H1 (cell line): Measurements from ENCODE around the gene CNNM2. TPM values are rescaled to one million over a fixed set of nuclear protein-coding genes. Genes with fewer than 3 reads are reported as not detected.

ENCODE experiments used
- CTCF ChIA-PET: fragments of 300-600 bp; sonication (Branson Sonifier 250); formaldehyde crosslinking; loops from one replicate; lab custom pipeline; 2021; ENCODE audit not compliant: partially characterized antibody; lab: Charles Lee
- POLR2A ChIA-PET: fragments of 300-600 bp; sonication (Branson Sonifier 250); formaldehyde crosslinking; loops from one replicate; lab custom pipeline; 2021; ENCODE audit warnings: inconsistent platforms; ENCODE audit not compliant: partially characterized antibody; lab: Charles Lee
- DNase-seq, 2 experiments: peaks; one replicate each; pipeline versions ENCODE4 v3.0.0 to v3.0.0-alpha.2; 2010 to 2022; ENCODE audit warnings: low spot score in 2 of 2, low read depth in 1 of 2, mixed read lengths in 1 of 2
- FAIRE-seq: peaks from 2 replicates; lab custom pipeline; 2011; peaks lifted over from hg19 to GRCh38; lab: Jason Lieb, UNC
- H2AFZ ChIP-seq: 2 replicates; pipeline ENCODE4 v1.8.1; 2012; ENCODE audit warnings: low read length, inconsistent platforms
- H2AK5ac ChIP-seq: 2 replicates; pipeline ENCODE4 v1.6.1; 2013; ENCODE audit warnings: low read depth, low read length
- H2BK120ac ChIP-seq: replicated peaks from 2 replicates; pipeline ENCODE3; 2013; ENCODE audit warnings: low read depth, low read length, inconsistent platforms
- H2BK12ac ChIP-seq: 2 replicates; pipeline ENCODE4 v1.6.1; 2013; ENCODE audit warnings: low read depth, low read length
- H2BK15ac ChIP-seq: 2 replicates; pipeline ENCODE4 v1.6.1; 2013; ENCODE audit warnings: low read length
- H2BK20ac ChIP-seq: 2 replicates; pipeline ENCODE4 v1.6.1; 2013; ENCODE audit warnings: low read length
- H2BK5ac ChIP-seq: 2 replicates; pipeline ENCODE4 v1.6.1; 2013; ENCODE audit warnings: low read depth, low read length
- H3K14ac ChIP-seq: 2 replicates; pipeline ENCODE4 v1.6.1; 2013; ENCODE audit warnings: inconsistent platforms; ENCODE audit not compliant: insufficient read length
- H3K18ac ChIP-seq: 2 replicates; pipeline ENCODE4 v1.6.1; 2013; ENCODE audit warnings: low read length; ENCODE audit errors: extremely low read depth
- H3K23ac ChIP-seq: 2 replicates; pipeline ENCODE4 v1.6.1; 2013; ENCODE audit warnings: inconsistent platforms; ENCODE audit not compliant: insufficient read length
- H3K23me2 ChIP-seq: 2 replicates; pipeline ENCODE4 v1.6.1; 2013; ENCODE audit warnings: low read depth, low read length
- H3K27ac ChIP-seq: 2 replicates; pipeline ENCODE4 v1.6.1; 2011; ENCODE audit warnings: low read depth, low read length, inconsistent platforms
- H3K27me3 ChIP-seq, 4 experiments: replicated peaks in 1 of 4; 1 replicate in 1 of 4; 2 replicates in 3 of 4; pipeline versions ENCODE4 v1.6.1 to v1.8.1; 2011 to 2013; ENCODE audit warnings: low read length in 3 of 4, mild to moderate bottlenecking in 3 of 4, inconsistent platforms in 2 of 4, mixed read lengths in 2 of 4, moderate library complexity in 1 of 4; ENCODE audit not compliant: control insufficient read depth in 3 of 4, insufficient read depth in 3 of 4; ENCODE audit errors: extremely low read depth in 1 of 4
- H3K36me3 ChIP-seq, 4 experiments: 2 replicates each; pipeline versions ENCODE4 v1.6.1 to v1.8.1; 2011 to 2013; ENCODE audit warnings: mild to moderate bottlenecking in 4 of 4, low read length in 3 of 4, moderate library complexity in 2 of 4, control low read depth in 1 of 4, inconsistent platforms in 1 of 4; ENCODE audit not compliant: insufficient read depth in 4 of 4, control insufficient read depth in 2 of 4
- H3K4ac ChIP-seq: replicated peaks from 2 replicates; pipeline ENCODE3; 2013; ENCODE audit warnings: low read length, low read depth, mixed read lengths, inconsistent platforms; ENCODE audit not compliant: insufficient read length
- H3K4me1 ChIP-seq, 4 experiments: replicated peaks in 1 of 4; 1 replicate in 1 of 4; 2 replicates in 3 of 4; pipeline versions ENCODE4 v1.6.1 to v1.8.1; 2011 to 2013; ENCODE audit warnings: low read length in 3 of 4, inconsistent platforms in 2 of 4, mixed read lengths in 1 of 4; ENCODE audit not compliant: insufficient read depth in 4 of 4, control insufficient read depth in 3 of 4
- H3K4me2 ChIP-seq, 2 experiments: 2 replicates each; pipeline versions ENCODE4 v1.6.1 to v1.8.1; 2011 to 2013; ENCODE audit warnings: low read depth in 2 of 2, low read length in 2 of 2, control low read depth in 1 of 2, inconsistent platforms in 1 of 2, mild to moderate bottlenecking in 1 of 2; ENCODE audit not compliant: insufficient read depth in 1 of 2
- H3K4me3 ChIP-seq, 4 experiments: fragments of 200-600, 300-600 bp in 1 of 4; sonication (generic), shearing (Covaris generic), sonication (Bioruptor Twin) in 1 of 4; 2 replicates each; pipeline versions ENCODE4 v1.5.1 to v1.8.1; 2011 to 2016; ENCODE audit warnings: low read length in 4 of 4, low read depth in 3 of 4, control low read depth in 2 of 4, inconsistent platforms in 2 of 4, mild to moderate bottlenecking in 2 of 4, mixed read lengths in 1 of 4, moderate library complexity in 1 of 4; ENCODE audit not compliant: insufficient read depth in 2 of 4; ENCODE audit errors: extremely low read depth in 1 of 4
- H3K56ac ChIP-seq: replicated peaks from 2 replicates; pipeline ENCODE3; 2013; ENCODE audit warnings: low read depth, mild to moderate bottlenecking, mixed read lengths, low read length, inconsistent platforms; ENCODE audit not compliant: insufficient read length
- H3K79me1 ChIP-seq: 2 replicates; pipeline ENCODE4 v1.6.1; 2013; ENCODE audit warnings: low read depth, low read length, control low read depth
- H3K79me2 ChIP-seq, 2 experiments: 2 replicates each; pipeline versions ENCODE4 v1.6.1 to v1.8.1; 2012 to 2013; ENCODE audit warnings: low read length in 2 of 2, mild to moderate bottlenecking in 2 of 2, inconsistent platforms in 1 of 2; ENCODE audit not compliant: insufficient read depth in 2 of 2, control insufficient read depth in 1 of 2
- H3K9ac ChIP-seq, 4 experiments: replicated peaks in 1 of 4; 1 replicate in 1 of 4; 2 replicates in 3 of 4; pipeline versions ENCODE4 v1.6.1 to v1.8.1; 2011 to 2013; ENCODE audit warnings: low read depth in 3 of 4, low read length in 3 of 4, control low read depth in 2 of 4, mild to moderate bottlenecking in 2 of 4, moderate library complexity in 2 of 4, inconsistent platforms in 1 of 4; ENCODE audit errors: extremely low read depth in 1 of 4
- H3K9me3 ChIP-seq, 2 experiments: 2 replicates each; pipeline versions ENCODE4 v1.6.1 to v1.8.1; 2012 to 2013; ENCODE audit warnings: mild to moderate bottlenecking in 2 of 2, moderate library complexity in 2 of 2, control low read depth in 1 of 2, inconsistent platforms in 1 of 2, low read depth in 1 of 2, low read length in 1 of 2, mixed read lengths in 1 of 2; ENCODE audit not compliant: insufficient read depth in 2 of 2
- H4K20me1 ChIP-seq, 2 experiments: replicated peaks in 1 of 2; 2 replicates each; pipeline versions ENCODE3 to v1.8.1; 2011 to 2013; ENCODE audit warnings: inconsistent platforms in 2 of 2, low read length in 2 of 2, mild to moderate bottlenecking in 1 of 2; ENCODE audit not compliant: insufficient read depth in 2 of 2, control insufficient read depth in 1 of 2
- H4K5ac ChIP-seq: 2 replicates; pipeline ENCODE4 v1.6.1; 2013; ENCODE audit warnings: low read length, low read depth, mixed read lengths, inconsistent platforms; ENCODE audit not compliant: insufficient read length
- H4K8ac ChIP-seq: 2 replicates; pipeline ENCODE4 v1.8.0; 2013; ENCODE audit warnings: mild to moderate bottlenecking, moderate library complexity, low read length, inconsistent platforms; ENCODE audit not compliant: insufficient read depth; ENCODE audit errors: extremely low read depth
- H4K91ac ChIP-seq: replicated peaks from 2 replicates; pipeline ENCODE3; 2013; ENCODE audit warnings: low read length, mixed read lengths, inconsistent platforms; ENCODE audit not compliant: insufficient read length
- POLR2A ChIP-seq, 2 experiments: IDR thresholded peaks; 1 replicate in 1 of 2; 2 replicates in 1 of 2; pipeline ENCODE4 v1.6.1; 2011; ENCODE audit warnings: low read depth in 2 of 2, low read length in 2 of 2, mild to moderate bottlenecking in 2 of 2; ENCODE audit errors: control extremely low read depth in 1 of 2
- WGBS, 2 experiments: shearing (Covaris generic) in 1 of 2; methylation state at CpG; one replicate each; pipeline versions ENCODE4 v1.1.6 to v1.1.7; 2013 to 2015; ENCODE audit warnings: low lambda C conversion rate in 2 of 2, mixed read lengths in 2 of 2, inconsistent platforms in 1 of 2, low coverage in 1 of 2, missing lambda C conversion rate in 1 of 2; ENCODE audit not compliant: insufficient replicate concordance in 2 of 2, insufficient coverage in 1 of 2, insufficient read length in 1 of 2; ENCODE audit errors: extremely low coverage in 1 of 2, missing lambda C conversion rate in 1 of 2; 5-methylcytosine and 5-hydroxymethylcytosine counted together
- polyA plus RNA-seq, 7 experiments: library from polyadenylated mRNA; depleted of rRNA in 3 of 7; stranded (reverse) in 5 of 7; unstranded in 2 of 7; fragments of >200 nt in 5 of 7; fragments of 200-250 nt in 2 of 7; gene quantifications; 1 replicate in 5 of 7; 2 replicates in 1 of 7; 4 replicates in 1 of 7; pipeline versions ENCODE4 v1.2.1 to v1.2.3, GENCODE V29; 2011 to 2013; ENCODE audit warnings: missing spikeins in 2 of 7, mixed read lengths in 2 of 7
- total RNA-seq: library from RNA; stranded (reverse); fragmentation: NEBNext Ultra II Directional; extraction: Animal tissue kit (Norgen Biotek cat#: 25700); gene quantifications from 2 replicates; pipeline ENCODE4 v1.2.1, GENCODE V29; 2021

The CNNM2 gene
- total and polyA plus RNA-seq, 2 of the 8 experiments (the other 6 are each of a cell fraction or from before 2014, with no cell fraction given): 7.3 to 23.6 TPM

- peaks cover 0 to 1% of the 10 kb centered on the region in 2 experiments for H4K20me1 ChIP-seq
- FAIRE-seq: peak; percentile 45
- WGBS, 2 experiments: 91% methylated on average over 5 of the region's 5 CpGs; no CpG with 5 or more reads in 1 of the 2 experiments
- H3K4me1 ChIP-seq: peaks cover 0 to 2% (median 0%) of the 10 kb centered on the region in 4 experiments; a peak in 3 of 7 replicates
- no peak for DNase-seq
- no peak overlapping the region for H3K4ac ChIP-seq
- H2BK120ac ChIP-seq: no peak overlapping the region
- no peaks in the 10 kb centered on the region for H3K23me2 ChIP-seq
- POLR2A ChIA-PET: interaction anchor here (1.7 kb wide), 1 partner anchor 14 kb away, joined by 5 read pairs; no protein-coding TSS in a partner anchor
- H3K27ac ChIP-seq: no peak overlapping the region
- H2BK12ac ChIP-seq: no peak overlapping the region
- no peaks in the 10 kb centered on the region for H3K27me3 ChIP-seq
- H3K4me3 ChIP-seq: no peak overlapping the region
- no peak overlapping the region for H2BK20ac ChIP-seq
- no peak overlapping the region for H4K8ac ChIP-seq
- no peak overlapping the region for H2BK15ac ChIP-seq
- CTCF ChIA-PET: interaction anchor here (0.6 to 1.6 kb wide), 4 partner anchors 9 to 83 kb away, joined by 3 to 5 read pairs (median 4); no protein-coding TSS in a partner anchor
- no peak overlapping the region for H3K56ac ChIP-seq
- TF ChIP-seq POLR2A (IDR thresholded peaks at IDR 0.05; ENCODE audit: control extremely low read depth in 1 of 2, low read depth in 2 of 2, low read length in 2 of 2): no peak
- no peak overlapping the region for H3K18ac ChIP-seq
- H4K5ac ChIP-seq: no peak overlapping the region
- 0 out of 4 replicates have a peak, but pooled peaks cover 0 to 3% of the 10 kb centered on the region in 2 experiments for H3K79me2 ChIP-seq
- no peak overlapping the region for H2AK5ac ChIP-seq
- no peak overlapping the region for H4K91ac ChIP-seq
- no peak overlapping the region for H2AFZ ChIP-seq
- no peak overlapping the region for H3K14ac ChIP-seq
- no peak overlapping the region for H3K9ac ChIP-seq
- no peaks in the 10 kb centered on the region for H3K9me3 ChIP-seq
- no peak overlapping the region for H3K4me2 ChIP-seq
- no peaks in the 10 kb centered on the region for H3K79me1 ChIP-seq
- no peak overlapping the region for H2BK5ac ChIP-seq
- no peaks in the 10 kb centered on the region for H3K36me3 ChIP-seq
- H3K23ac ChIP-seq: no peak overlapping the region
Measured at GRCh38 chr10:102994531-102995295, 76.6 kb downstream of the CNNM2 start.
